Thyroid gland (tissue), 4 donors: Measurements from ENCODE around the gene RAB31. TPM values are rescaled to one million over a fixed set of nuclear protein-coding genes. Genes with fewer than 3 reads are reported as not detected.

Experiments used
- DNase-seq, 2 donors: peaks; one replicate each; pipeline ENCODE4 v3.0.0-alpha.2; 2019
- H3K27ac ChIP-seq, 3 donors: fragments of 200-600 bp; sonication (generic); 1 replicate in 2 of 3; 2 replicates in 1 of 3; pipeline ENCODE4 v1.5.1; 2016 to 2019; ENCODE audit warnings: mild to moderate bottlenecking in 1 of 3, moderate library complexity in 1 of 3
- H3K27me3 ChIP-seq: fragments of 200-600 bp; sonication (generic); one replicate; pipeline ENCODE4 v1.5.1; 2019
- H3K36me3 ChIP-seq, 2 donors: fragments of 200-600 bp; sonication (generic); one replicate each; pipeline ENCODE4 v1.5.1; 2016 to 2019
- H3K4me1 ChIP-seq, 2 donors: fragments of 200-600 bp; sonication (generic); one replicate each; pipeline ENCODE4 v1.5.1; 2017 to 2019
- H3K4me3 ChIP-seq, 3 donors: fragments of 200-600 bp; sonication (generic); replicated peaks in 1 of 3; 1 replicate in 2 of 3; 2 replicates in 1 of 3; pipeline ENCODE4 v1.5.1; 2016; ENCODE audit warnings: mild to moderate bottlenecking in 1 of 3
- H3K9me3 ChIP-seq: fragments of 200-600 bp; sonication (generic); one replicate; pipeline ENCODE4 v1.5.1; 2017
- POLR2A ChIP-seq, 2 donors: fragments of 450-650 bp; IDR thresholded peaks; one replicate each; pipeline ENCODE4 v1.6.1; 2017; ENCODE audit warnings: antibody characterized with exemption in 2 of 2, mild to moderate bottlenecking in 2 of 2, moderate library complexity in 1 of 2
- WGBS, 2 donors: methylation state at CpG; one replicate each; pipeline ENCODE4 v1.1.5; 2017; 5-methylcytosine and 5-hydroxymethylcytosine counted together
- intact Hi-C: fragments of 100-400 bp; cut with DNase I; formaldehyde crosslinking; loops from one replicate; pipeline ENCODE4 v1.15.1; 2023
- total RNA-seq, 4 donors: library from RNA; depleted of rRNA; stranded (reverse); fragments of >200 nt; gene quantifications; one replicate each; pipeline ENCODE4 v1.2.3, GENCODE V29; 2016
- TF ChIP-seq, protein P1 (sequence below), 6 experiments: fragments of 200-600 bp in 3 of 6; fragments of 450-650 bp in 3 of 6; sonication (generic) in 3 of 6; IDR thresholded peaks; one replicate each; pipeline ENCODE4 v1.5.1; 2016 to 2019; ENCODE audit warnings: antibody characterized with exemption in 6 of 6, mild to moderate bottlenecking in 2 of 6, inconsistent platforms in 1 of 6, moderate library complexity in 1 of 6

Gene RAB31
- total RNA-seq, 4 donors from 2014 or later = 33.9 to 72.7 (median 40.8) TPM

DNA sequence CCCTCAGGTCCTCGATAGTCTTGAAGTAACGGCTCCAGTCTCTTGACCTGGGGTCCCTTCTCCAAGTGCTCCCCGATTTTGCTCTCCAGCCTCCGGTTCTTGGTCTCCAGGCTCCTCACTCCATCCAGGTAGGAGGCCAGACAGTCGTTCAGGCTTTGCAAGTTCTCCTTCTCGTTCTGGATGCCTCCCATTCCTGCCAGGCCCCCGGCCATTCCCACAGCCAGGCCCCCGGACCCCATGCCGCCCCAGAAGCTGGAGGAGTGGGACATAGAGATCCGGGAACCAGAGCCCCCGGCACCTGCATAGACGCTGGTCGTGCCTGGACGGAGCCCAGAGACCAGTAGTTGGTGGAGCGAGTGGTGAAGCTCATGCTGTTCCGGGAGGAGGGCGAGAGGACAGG, 29.0 kb upstream of the RAB31 start:
- H3K27me3 ChIP-seq = no peaks in the 10 kb centered on the region
- no peak overlapping the region for H3K4me3 ChIP-seq
- TF ChIP-seq, protein P1, sequence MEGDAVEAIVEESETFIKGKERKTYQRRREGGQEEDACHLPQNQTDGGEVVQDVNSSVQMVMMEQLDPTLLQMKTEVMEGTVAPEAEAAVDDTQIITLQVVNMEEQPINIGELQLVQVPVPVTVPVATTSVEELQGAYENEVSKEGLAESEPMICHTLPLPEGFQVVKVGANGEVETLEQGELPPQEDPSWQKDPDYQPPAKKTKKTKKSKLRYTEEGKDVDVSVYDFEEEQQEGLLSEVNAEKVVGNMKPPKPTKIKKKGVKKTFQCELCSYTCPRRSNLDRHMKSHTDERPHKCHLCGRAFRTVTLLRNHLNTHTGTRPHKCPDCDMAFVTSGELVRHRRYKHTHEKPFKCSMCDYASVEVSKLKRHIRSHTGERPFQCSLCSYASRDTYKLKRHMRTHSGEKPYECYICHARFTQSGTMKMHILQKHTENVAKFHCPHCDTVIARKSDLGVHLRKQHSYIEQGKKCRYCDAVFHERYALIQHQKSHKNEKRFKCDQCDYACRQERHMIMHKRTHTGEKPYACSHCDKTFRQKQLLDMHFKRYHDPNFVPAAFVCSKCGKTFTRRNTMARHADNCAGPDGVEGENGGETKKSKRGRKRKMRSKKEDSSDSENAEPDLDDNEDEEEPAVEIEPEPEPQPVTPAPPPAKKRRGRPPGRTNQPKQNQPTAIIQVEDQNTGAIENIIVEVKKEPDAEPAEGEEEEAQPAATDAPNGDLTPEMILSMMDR (IDR thresholded peaks at IDR 0.05) = no peak
- TF ChIP-seq POLR2A (IDR thresholded peaks at IDR 0.05) = no peak
- H3K27ac ChIP-seq = no peak overlapping the region
- 94 to 95% methylated on average over 17 of the region's 17 CpGs for WGBS, 2 donors
- intact Hi-C loops = no loop called here
- peaks cover 10% of the 10 kb centered on the region in 2 donors for H3K4me1 ChIP-seq
- H3K9me3 ChIP-seq = no peaks in the 10 kb centered on the region
- H3K36me3 ChIP-seq = no peaks in the 10 kb centered on the region
- no peak for DNase-seq

DNA sequence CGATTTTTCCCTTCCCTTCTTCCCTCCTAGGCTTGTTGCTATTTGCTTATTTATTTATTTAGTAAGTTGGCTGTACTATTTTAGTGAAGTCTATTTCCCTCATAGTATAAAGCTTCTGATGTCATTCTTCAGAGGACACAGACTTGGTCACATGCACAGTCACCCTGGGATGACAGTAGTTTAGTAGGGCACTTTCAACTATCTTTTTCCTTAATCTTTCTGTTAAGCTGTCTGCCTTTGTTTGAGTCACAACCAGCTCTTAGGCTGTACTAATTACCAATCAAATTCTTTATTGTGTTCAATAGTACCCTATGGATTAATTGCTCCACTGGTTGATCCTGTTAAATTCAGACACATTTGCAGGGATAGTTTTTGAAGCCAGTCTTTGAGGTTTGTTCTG, 26.9 kb upstream of the RAB31 start:
- H3K27me3 ChIP-seq = no peaks in the 10 kb centered on the region
- intact Hi-C loops = no loop called here
- TF ChIP-seq, protein P1 (IDR thresholded peaks at IDR 0.05) = no peak
- no peak for TF ChIP-seq POLR2A (IDR thresholded peaks at IDR 0.05)
- 76 to 91% methylated on average over 1 of the region's 1 CpG for WGBS, 2 donors
- no peak overlapping the region for H3K27ac ChIP-seq
- DNase-seq = no peak
- no peak overlapping the region for H3K4me3 ChIP-seq
- no peaks in the 10 kb centered on the region for H3K36me3 ChIP-seq
- H3K4me1 ChIP-seq = peaks cover 11 to 24% of the 10 kb centered on the region in 2 donors
- H3K9me3 ChIP-seq = no peaks in the 10 kb centered on the region

DNA sequence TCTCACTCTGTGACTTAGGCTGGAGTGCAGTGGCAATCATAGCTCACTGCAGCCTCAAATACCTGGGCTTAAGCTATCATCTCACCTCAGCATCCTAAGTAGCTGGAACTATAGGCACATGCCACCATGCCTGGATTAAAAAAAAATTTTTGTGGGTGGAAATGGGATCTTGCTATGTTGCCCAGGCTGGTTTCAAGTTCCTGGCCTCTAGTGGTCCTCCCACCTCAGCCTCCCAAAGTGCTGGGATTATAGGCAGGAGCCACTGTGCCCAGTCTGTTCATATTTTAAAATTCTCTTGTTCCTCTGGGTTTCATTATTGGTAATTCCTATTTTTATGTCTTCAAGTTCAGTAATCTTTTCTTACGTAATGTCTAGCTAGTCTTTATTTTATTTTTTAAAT, 25.5 kb upstream of the RAB31 start:
- Histone ChIP-seq H3K4me1 (peaks cover 11 to 24% of the 10 kb centered on the region in 2 donors), H3K27ac (no peak overlapping the region), H3K9me3 (no peaks in the 10 kb centered on the region), H3K27me3 (no peaks in the 10 kb centered on the region), H3K36me3 (no peaks in the 10 kb centered on the region), H3K4me3 (no peak overlapping the region)
- intact Hi-C loops = no loop called here
- DNase-seq = no peak
- 93 to 98% methylated on average over 1 of the region's 1 CpG for WGBS, 2 donors
- TF ChIP-seq, protein P1 (IDR thresholded peaks at IDR 0.05) = no peak
- no peak for TF ChIP-seq POLR2A (IDR thresholded peaks at IDR 0.05)

DNA sequence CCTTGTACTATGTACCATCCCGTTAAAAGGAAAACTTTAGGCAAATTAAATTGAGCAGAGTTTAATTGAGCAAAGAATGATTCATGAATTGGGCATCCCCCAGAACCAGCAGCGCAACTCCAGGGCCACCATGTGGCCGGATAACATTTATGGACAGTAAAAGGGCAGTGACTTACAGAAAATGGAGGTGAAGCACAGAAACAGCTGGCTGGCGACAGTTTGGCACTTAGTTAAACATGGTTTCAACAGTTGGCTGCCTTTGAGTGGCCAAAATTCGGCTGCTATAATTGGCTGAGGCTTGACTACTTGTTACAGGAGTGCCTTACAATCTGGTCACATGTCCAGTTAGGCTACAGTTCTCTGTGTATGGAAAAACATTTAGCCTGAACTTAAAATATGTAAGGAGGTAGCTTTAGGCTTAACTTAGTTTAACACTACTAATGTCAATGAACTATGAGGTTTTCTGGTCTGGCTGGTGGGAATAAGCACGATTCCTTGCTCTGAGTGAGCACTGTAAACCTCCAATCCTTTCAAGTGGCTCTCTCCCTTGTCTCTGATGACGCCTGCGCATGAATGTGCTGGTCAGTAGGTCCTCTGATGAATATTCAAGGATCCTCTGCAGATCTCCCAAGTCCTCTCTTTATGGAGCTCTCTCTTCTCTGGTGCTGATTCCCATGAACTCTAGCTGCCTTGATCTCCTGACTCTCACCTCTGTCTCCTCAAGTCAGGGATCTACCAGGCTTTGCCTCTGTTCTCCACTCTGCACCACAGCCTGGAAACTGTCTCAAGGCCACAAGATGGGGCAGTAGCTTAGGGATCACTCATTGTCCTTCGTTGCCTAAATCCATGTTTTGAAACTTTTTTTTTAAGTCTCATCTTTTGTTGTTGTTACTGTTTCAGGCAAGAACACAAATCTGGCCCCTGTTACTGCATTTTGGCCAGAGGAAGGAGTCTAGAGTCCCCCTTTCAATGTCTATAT, 24.4 kb upstream of the RAB31 start:
- intact Hi-C loops = no loop called here
- no peaks in the 10 kb centered on the region for H3K27me3 ChIP-seq
- TF ChIP-seq, protein P1 (IDR thresholded peaks at IDR 0.05) = peak in 3 of 6 experiments; percentile 40 to 43 (median 42)
- no peak for TF ChIP-seq POLR2A (IDR thresholded peaks at IDR 0.05)
- H3K36me3 ChIP-seq = no peaks in the 10 kb centered on the region
- WGBS, 2 donors = 48 to 52% methylated on average over 9 of the region's 9 CpGs
- peak overlapping the region; percentile 3 to 52 (median 49) for H3K27ac ChIP-seq
- no peaks in the 10 kb centered on the region for H3K9me3 ChIP-seq
- H3K4me1 ChIP-seq = peaks cover 11 to 24% of the 10 kb centered on the region in 2 donors
- peak; percentile 35 to 54 for DNase-seq
- H3K4me3 ChIP-seq = no peak overlapping the region
